Central memory CD8-positive, alpha-beta T cell (primary cell): ENCODE data around the gene WNK2.

Experiments used
- ATAC-seq: fragments of 150-1000 bp; cut with Tn5 transposase; replicated peaks from 2 replicates; pipeline ENCODE4 v1.10.0; 2022; ENCODE audit warnings: mild to moderate bottlenecking, moderate FRiP score, moderate number of reproducible peaks; ENCODE audit not compliant: poor library complexity, severe bottlenecking; ENCODE audit errors: extremely low read depth
- DNase-seq, 2 donors: peaks; one replicate each; pipeline ENCODE4 v3.0.0; 2021; ENCODE audit warnings: low spot score in 2 of 2
- H3K27ac Mint-ChIP-seq: one replicate; pipeline ENCODE4 v1.8.0; 2022; ENCODE audit warnings: low read depth, mild to moderate bottlenecking, moderate library complexity, mixed read lengths
- H3K27me3 Mint-ChIP-seq: one replicate; pipeline ENCODE4 v1.8.0; 2022; ENCODE audit warnings: mixed read lengths
- H3K36me3 Mint-ChIP-seq: one replicate; pipeline ENCODE4 v1.8.0; 2022; ENCODE audit warnings: mild to moderate bottlenecking, moderate library complexity, mixed read lengths; ENCODE audit not compliant: insufficient read depth
- H3K4me1 Mint-ChIP-seq: one replicate; pipeline ENCODE4 v1.8.0; 2022; ENCODE audit warnings: mixed read lengths
- H3K4me3 Mint-ChIP-seq: one replicate; pipeline ENCODE4 v1.8.0; 2022; ENCODE audit warnings: mild to moderate bottlenecking, moderate library complexity, mixed read lengths
- H3K9me3 Mint-ChIP-seq: one replicate; pipeline ENCODE4 v1.8.0; 2022; ENCODE audit warnings: mixed read lengths

The WNK2 gene

GRCh38 chr9:93235300-93235960, 51.5 kb downstream of the WNK2 start:
- Mint-ChIP-seq H3K27ac (no peak overlapping the region), H3K9me3 (peaks cover 12% of the 10 kb centered on the region), H3K27me3 (peaks cover 26% of the 10 kb centered on the region), H3K4me3 (no peak overlapping the region), H3K36me3 (peaks cover 5% of the 10 kb centered on the region), H3K4me1 (peaks cover 32% of the 10 kb centered on the region)
- no peak for DNase-seq
- no peak for ATAC-seq

GRCh38 chr9:93236541-93237206, 52.7 kb downstream of the WNK2 start:
- peaks cover 12% of the 10 kb centered on the region for H3K9me3 Mint-ChIP-seq
- H3K4me1 Mint-ChIP-seq, result peaks cover 32% of the 10 kb centered on the region
- H3K36me3 Mint-ChIP-seq, result peaks cover 5% of the 10 kb centered on the region
- H3K27ac Mint-ChIP-seq, result no peak overlapping the region
- ATAC-seq, result peak; percentile 89
- H3K4me3 Mint-ChIP-seq, result peak overlapping the region; percentile 56
- H3K27me3 Mint-ChIP-seq, result peaks cover 17% of the 10 kb centered on the region
- peak in 1 of 2 donors; percentile 50 for DNase-seq

- ATAC-seq (no peak), DNase-seq (no peak)
- peak overlapping the region; percentile 56 for H3K4me3 Mint-ChIP-seq
- no peak overlapping the region for H3K27ac Mint-ChIP-seq
- H3K36me3 Mint-ChIP-seq, result peaks cover 5% of the 10 kb centered on the region
- peaks cover 8% of the 10 kb centered on the region for H3K27me3 Mint-ChIP-seq
- H3K4me1 Mint-ChIP-seq, result peaks cover 32% of the 10 kb centered on the region
- peaks cover 12% of the 10 kb centered on the region for H3K9me3 Mint-ChIP-seq
These were observed 53.6 kb downstream of the WNK2 start for GRCh38 chr9:93237540-93237939.

GRCh38 chr9:93238953-93239925, 55.3 kb downstream of the WNK2 start:
- Mint-ChIP-seq H3K4me3 (peak overlapping the region; percentile 42), H3K4me1 (peaks cover 32% of the 10 kb centered on the region), H3K9me3 (peaks cover 12% of the 10 kb centered on the region), H3K27me3 (no peaks in the 10 kb centered on the region), H3K27ac (no peak overlapping the region), H3K36me3 (peaks cover 5% of the 10 kb centered on the region)
- ATAC-seq, result no peak
- no peak for DNase-seq

GRCh38 chr9:93240891-93241334, 57.0 kb downstream of the WNK2 start:
- no peak for ATAC-seq
- Mint-ChIP-seq H3K36me3 (peaks cover 5% of the 10 kb centered on the region), H3K9me3 (peaks cover 12% of the 10 kb centered on the region)

GRCh38 chr9:93243112-93243511, 59.2 kb downstream of the WNK2 start:
- Mint-ChIP-seq H3K9me3 (no peaks in the 10 kb centered on the region), H3K4me3 (no peak overlapping the region), H3K4me1 (peaks cover 28% of the 10 kb centered on the region), H3K27ac (no peak overlapping the region), H3K36me3 (peaks cover 5% of the 10 kb centered on the region), H3K27me3 (no peaks in the 10 kb centered on the region)
- DNase-seq (no peak), ATAC-seq (no peak)

More at GRCh38 chr9:93240891-93241334, 57.0 kb downstream of the WNK2 start:
- DNase-seq, result no peak
- Mint-ChIP-seq H3K27ac (no peak overlapping the region), H3K27me3 (no peaks in the 10 kb centered on the region), H3K4me3 (no peak overlapping the region), H3K4me1 (peaks cover 41% of the 10 kb centered on the region)

GRCh38 chr9:93244101-93244500, 60.2 kb downstream of the WNK2 start:
- ATAC-seq, result no peak
- no peak for DNase-seq

GRCh38 chr9:93244510-93245436, 60.8 kb downstream of the WNK2 start:
- H3K27me3 Mint-ChIP-seq, result no peaks in the 10 kb centered on the region
- H3K4me1 Mint-ChIP-seq, result peaks cover 19% of the 10 kb centered on the region
- ATAC-seq, result peak; percentile 47
- peaks cover 3% of the 10 kb centered on the region for H3K36me3 Mint-ChIP-seq
- no peak for DNase-seq
- no peaks in the 10 kb centered on the region for H3K9me3 Mint-ChIP-seq
- H3K27ac Mint-ChIP-seq, result peak overlapping the region; percentile 85
- H3K4me3 Mint-ChIP-seq, result peak overlapping the region; percentile 0

More at GRCh38 chr9:93244101-93244500, 60.2 kb downstream of the WNK2 start:
- Mint-ChIP-seq H3K4me1 (peaks cover 26% of the 10 kb centered on the region), H3K4me3 (no peak overlapping the region), H3K27me3 (no peaks in the 10 kb centered on the region), H3K9me3 (no peaks in the 10 kb centered on the region), H3K27ac (no peak overlapping the region), H3K36me3 (peaks cover 5% of the 10 kb centered on the region)

GRCh38 chr9:93245437-93245970, 61.6 kb downstream of the WNK2 start:
- H3K36me3 Mint-ChIP-seq, result peaks cover 2% of the 10 kb centered on the region
- DNase-seq, result no peak
- peaks cover 18% of the 10 kb centered on the region for H3K4me1 Mint-ChIP-seq
- H3K4me3 Mint-ChIP-seq, result peak overlapping the region; percentile 0
- no peaks in the 10 kb centered on the region for H3K9me3 Mint-ChIP-seq
- ATAC-seq, result peak; percentile 70
- peak overlapping the region; percentile 85 for H3K27ac Mint-ChIP-seq
- H3K27me3 Mint-ChIP-seq, result no peaks in the 10 kb centered on the region

- H3K27ac Mint-ChIP-seq, result peak overlapping the region; percentile 85
- no peak overlapping the region for H3K4me3 Mint-ChIP-seq
- H3K9me3 Mint-ChIP-seq, result no peaks in the 10 kb centered on the region
- no peak for ATAC-seq
- peaks cover 18% of the 10 kb centered on the region for H3K4me1 Mint-ChIP-seq
- no peak for DNase-seq
- H3K27me3 Mint-ChIP-seq, result no peaks in the 10 kb centered on the region
- peaks cover 2% of the 10 kb centered on the region for H3K36me3 Mint-ChIP-seq
These were observed 62.2 kb downstream of the WNK2 start for GRCh38 chr9:93246111-93246510.

- no peak for ATAC-seq
These were observed 62.6 kb downstream of the WNK2 start for GRCh38 chr9:93246526-93246925.

More at GRCh38 chr9:93246526-93246925, 62.6 kb downstream of the WNK2 start:
- no peak for DNase-seq
- no peak overlapping the region for H3K4me3 Mint-ChIP-seq
- H3K4me1 Mint-ChIP-seq, result peaks cover 18% of the 10 kb centered on the region
- H3K36me3 Mint-ChIP-seq, result peaks cover 2% of the 10 kb centered on the region
- H3K27ac Mint-ChIP-seq, result peak overlapping the region; percentile 85
- H3K9me3 Mint-ChIP-seq, result no peaks in the 10 kb centered on the region
- no peaks in the 10 kb centered on the region for H3K27me3 Mint-ChIP-seq
